UCSD-AML1 (cell line): ENCODE measurements around the gene MDN1.

Experiments
- DNase-seq: peaks from one replicate; lab custom pipeline; 2025; ENCODE audit not compliant: unreplicated experiment; lab: John Stamatoyannopoulos, UW

The MDN1 gene

DNA sequence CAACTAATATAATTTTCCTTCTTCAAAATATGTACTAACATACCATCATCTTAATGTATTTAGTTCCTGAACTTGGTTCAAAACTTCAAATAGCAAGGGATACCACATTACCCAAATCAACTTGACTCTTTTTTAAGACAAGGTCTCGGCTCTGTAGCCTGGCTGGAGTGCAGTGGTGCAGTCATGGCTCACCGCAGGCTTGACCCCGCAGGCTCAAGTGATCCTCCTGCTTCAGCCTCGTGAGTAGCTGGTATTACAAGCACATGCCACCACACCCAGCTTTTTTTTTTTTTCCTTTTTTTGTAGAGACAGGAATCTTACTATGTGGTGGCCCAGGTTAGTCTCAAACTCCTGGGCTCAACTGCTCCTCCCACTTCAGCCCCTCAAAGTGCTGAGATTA, 125.2 kb downstream of the MDN1 start:
- DNase-seq, result no peak

DNA sequence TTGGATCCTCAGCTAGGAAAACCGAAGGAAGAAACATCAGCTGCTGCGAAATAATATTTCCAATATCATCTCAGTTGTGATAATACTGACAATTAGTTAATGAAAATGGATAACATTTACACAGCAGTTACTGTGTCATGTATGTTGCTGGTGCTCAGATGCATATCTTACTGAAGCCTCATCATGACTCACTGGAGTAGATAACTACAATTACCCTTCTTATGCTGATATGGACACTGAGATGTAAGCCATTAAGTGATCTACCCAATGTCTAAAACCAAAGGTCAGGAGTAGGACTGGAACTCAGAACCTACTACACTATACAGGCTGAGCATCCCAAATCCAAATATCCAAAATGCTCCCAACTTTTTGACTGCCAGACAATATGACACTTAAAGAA, 126.4 kb downstream of the MDN1 start:
- DNase-seq, result no peak

DNA sequence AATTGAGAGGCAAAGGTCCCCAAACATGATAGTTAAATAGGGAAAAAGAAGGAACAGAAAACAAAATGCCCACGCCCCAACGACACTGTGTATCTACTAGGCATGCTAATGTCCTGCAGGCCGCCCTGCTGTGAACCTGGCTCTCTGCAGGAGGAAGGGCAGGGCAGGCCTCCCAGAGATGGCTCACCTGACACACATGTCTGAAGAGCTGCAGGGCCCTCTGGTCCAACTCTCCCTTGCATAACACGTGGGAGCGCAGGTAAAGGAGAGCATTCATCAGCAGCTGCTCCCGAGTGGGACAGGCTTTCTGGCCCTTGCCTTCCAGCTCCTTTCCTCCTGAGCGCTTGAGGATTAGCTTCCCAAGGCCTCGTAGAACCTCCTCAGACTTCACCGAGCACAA, 127.3 kb downstream of the MDN1 start:
- DNase-seq, result no peak

DNA sequence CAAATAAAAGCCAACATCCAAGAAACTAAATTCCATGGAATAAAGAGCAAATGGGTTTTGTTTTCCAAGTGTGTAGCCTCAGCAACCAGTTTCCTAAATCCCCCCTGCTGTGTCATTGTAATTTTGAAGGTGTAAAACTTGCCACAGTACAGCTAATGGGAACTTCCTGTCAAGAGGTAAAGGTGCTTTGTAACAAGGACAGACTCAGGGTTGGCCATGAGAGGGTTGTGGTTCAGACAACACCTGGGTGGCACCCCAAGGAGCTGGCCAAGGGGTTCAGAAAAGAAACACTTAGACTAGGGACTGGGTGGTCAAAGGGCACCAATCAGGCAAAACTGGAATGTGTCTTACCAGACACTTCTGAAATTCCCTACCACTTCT, 128.7 kb downstream of the MDN1 start:
- no peak for DNase-seq

DNA sequence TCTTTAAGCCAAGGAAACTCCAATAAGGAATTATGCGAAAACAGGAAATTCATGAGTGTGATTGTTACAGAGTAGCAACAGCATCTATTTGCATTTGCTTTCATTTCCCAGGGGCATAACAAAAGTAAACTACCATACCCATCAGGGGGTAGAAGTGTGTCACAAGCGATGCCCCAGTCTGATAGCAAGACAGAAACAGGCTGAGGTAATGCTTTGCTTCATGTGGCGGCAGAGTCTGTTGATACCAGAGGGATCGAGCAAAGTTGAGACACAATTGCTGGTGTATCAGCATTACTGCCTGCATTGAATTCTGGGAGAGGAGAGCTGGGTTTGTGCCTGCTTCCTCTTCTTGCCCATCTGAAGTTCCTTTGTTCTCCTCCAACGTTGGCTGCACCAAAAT, 129.9 kb downstream of the MDN1 start:
- DNase-seq, result no peak

DNA sequence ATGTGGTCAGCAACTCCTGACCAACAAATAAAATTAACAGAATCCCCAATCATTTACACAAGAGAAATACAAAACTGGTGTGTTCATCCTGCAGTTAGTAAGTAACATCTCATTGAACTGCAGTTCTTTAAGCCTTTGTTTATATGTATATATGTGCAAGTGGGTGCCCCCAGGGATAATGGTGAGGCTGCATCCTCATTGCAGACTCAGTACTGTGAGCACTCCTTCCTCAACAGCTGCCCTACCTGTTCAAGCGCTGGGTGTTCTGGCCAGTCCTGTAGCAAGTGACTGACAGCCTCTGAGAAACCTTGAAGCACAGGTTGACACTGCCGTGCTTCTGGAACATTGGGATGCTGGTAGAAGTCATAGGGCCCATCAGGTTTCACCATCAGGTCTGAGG, 131.3 kb downstream of the MDN1 start:
- DNase-seq, result no peak

DNA sequence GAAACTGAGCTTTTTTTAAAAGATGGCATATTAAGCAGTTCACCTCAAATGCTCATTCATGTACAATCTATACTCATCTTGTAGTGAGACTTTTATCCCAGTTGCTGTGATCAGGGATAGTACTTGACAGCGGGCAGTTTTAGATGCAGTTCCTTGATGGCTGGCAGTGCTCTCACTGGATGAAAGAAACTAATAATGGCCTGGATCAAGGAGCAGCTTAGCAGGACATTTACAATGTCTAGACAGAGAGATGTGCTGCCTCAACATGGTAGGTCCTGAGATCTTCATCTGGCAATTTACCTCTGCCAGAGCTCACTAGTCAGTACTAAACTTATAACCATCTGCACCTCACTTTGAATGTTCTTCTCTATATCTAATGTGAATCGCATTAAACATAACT, 134.3 kb downstream of the MDN1 start:
- DNase-seq, result no peak

DNA sequence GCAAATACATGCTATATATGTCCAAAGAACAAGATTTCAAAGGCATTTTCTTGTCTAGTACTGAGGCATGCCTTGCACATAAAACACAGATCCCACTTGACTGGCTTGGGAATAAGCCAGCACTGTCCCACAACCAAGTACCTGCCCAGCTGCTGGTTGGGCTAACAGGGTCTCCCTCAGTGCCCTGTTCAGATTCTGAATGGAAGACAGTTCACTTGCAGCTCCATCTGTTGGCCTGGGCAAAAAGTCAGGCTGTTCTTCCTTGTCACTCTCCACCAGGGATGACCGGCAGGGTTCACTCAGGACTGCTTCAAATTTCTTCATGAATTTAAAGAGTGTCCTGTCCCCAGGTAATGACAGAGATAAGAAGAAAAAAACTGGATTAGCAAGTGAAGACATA, 136.6 kb downstream of the MDN1 start:
- DNase-seq, result no peak

DNA sequence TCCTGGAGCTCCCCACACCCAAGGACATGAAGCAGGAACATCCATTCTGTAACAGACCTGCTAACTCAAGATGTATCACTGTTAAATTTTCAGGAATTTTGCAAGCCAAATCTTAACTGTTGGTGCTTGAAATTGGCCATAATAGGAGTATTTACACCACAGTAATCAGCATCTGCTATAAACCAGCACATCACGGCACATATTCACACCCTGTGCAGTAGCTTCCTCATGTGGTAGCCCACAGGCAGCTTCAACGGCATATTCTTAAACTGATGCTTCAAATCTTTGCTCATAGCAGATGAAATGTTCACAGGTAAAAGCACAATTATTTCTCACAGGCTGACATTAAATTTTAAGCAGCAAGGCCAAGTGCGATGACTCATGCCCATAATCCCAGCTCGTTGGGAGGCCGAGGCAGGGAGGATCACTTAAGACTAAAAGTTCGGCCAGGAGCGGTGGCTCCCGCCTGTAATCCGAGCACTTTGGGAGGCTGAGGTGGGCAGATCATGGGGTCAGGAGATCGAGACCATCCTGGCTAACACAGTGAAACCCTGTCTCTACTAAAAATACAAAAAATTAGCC, 137.5 kb downstream of the MDN1 start:
- no peak for DNase-seq

DNA sequence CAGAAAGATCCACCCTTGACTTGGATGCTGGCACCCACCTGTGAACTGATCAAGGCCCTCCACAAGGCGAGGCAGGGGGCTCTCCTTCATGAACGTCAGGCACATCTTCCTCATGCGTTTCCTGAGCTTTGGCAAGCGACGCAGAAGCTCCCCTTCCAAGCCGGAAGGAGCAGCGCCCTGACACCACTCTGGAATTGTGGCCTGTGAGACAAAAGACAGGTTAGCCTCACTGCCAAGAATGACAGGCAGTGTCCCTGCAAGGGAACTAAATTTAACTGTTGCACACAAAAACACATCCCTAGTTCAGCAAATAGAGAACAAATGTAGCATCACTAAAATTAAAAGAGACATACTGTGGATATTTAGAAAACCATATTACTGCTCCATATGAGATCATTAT, 139.0 kb downstream of the MDN1 start:
- no peak for DNase-seq

DNA sequence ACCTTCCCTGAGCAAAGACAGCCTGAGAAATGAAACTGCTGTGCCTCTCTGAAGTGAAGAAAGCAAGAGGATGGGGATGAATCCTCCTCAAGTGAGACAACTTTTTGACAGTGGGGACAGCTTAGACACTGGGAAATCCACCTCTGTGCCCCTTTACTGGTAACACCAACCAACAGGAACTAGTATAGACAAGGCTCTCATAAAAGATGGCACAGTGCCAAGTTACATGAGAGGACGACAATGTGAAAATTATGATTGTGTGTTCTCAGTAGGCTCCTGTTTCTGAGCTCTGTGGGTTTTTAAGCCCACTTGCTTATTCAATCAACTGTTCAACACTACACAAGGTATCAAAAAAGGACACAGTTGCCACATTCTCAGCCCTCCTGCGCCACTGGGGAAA, 139.4 kb downstream of the MDN1 start:
- no peak for DNase-seq

DNA sequence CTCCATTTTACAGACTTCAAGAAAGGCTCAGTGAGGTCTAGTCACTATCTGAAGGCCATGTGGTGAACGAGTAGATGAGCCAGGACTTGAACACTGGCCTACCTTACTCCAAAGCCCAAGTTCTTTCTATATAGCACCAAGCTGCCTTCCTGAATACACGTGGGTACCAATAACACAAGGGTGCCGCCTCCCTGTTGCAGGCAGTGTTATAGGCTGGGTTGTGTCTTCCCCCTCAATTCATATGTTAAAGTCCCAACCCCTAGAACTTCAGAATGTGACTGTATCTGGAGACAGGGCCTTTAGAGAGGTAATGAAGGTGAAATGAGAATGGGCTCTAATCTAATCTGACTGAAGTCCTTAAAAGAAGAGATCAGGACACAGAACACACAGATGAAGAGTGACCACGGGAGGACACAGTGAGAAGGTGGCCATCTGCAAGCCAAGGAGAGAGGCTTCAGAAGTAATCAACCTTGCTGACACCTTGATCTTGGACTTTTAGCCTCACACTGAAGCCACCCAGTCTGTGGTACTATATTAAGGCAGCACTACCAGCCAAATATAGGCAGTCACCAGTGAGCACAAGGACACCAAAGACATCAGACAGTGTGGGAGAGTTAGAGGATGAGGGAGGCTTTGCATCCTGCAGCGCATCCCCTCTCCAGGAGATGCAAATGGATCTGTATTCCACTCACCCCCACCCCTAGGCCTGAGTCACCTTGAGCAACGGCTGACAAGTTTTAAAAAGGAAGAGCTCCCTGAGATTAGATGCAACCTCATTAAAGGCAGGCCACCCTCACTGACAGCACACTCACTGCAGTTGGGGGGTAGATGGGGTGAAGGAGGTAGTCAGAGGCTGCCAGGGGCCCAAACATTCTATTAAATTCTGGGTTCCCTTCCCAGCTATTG, 140.1 kb downstream of the MDN1 start:
- no peak for DNase-seq

DNA sequence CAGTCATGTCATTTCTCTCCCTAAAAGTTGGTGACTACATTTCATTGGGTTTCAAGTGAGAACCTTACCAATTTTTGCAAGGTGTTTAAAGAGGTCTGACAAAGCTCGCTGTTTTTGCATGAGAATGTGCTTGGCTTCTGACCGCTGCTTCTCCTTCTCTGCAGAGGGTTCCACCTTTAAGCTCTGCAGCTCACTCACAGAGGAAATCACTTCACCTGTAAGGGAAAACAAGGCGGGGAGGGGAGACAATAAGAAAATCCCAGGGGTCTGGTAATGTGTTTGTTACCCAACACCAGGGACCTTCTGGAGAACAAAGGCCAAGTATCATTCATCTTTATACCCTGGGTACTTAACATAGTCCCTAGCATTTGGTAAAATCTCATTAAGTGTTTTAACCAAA, 141.1 kb downstream of the MDN1 start:
- DNase-seq, result no peak

DNA sequence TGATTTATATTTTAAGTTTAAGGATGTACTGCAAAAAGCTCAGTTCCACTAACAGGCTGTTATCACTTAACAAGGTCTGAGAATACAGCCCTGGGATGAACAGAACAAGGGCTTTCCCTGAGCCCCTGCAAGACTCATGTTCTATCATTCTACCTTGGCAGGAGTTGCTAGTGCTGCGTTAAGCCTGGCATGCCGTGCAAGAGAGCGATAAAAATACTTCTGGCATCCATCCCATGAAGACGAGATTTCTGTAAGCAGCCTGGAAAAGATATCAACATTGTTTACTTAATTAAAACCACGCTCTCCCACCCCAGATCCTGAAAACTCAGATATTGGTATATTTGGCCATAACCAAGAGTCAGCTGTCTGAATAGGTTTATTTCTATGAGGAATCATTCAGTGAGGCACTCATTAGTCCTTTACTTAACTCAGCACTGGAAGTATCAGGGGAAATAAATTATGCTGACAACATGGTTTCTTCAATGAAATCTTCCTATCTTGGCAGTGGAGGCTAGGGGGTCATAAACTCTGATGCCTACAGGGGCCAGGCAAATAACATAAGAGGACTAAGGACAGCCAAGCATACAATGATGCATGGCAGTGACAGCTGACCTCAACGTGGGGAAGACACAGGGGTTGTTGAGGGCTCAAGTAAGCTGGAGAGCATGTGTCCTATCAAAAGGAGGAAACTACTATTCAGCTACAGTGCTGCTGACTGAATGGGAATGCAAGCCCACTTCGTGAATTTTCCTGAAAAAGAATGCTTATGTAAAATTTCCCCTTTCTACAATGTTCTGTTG, 143.4 kb downstream of the MDN1 start:
- no peak for DNase-seq

DNA sequence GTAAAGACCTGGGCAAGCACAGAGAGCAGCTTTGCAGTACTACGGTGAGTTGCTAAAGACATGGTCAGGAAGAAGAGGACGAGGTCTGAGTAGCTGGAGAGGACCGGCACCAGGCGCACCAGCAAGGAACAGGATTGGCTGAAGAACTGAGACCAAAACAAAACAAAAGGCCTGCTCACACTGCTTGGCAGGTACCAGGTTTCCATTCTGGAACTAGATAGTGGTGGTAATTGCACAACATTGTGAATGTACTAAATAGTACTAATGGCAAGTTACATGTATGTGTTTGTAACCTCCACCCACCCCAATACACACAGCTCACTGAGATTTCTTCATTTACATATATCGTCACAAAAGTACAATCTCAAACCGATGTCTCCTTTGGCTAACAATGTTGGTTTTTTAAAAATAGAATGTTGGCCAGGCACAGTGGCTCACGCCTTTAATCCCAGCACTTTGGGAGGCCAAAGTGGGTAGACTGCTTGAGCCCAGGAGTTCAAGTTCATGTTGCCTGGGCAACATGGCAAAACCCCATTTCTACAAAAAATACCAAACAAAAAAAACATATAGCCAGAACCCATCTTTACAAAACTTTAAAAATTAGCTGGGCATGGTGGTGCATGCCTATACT, 148.5 kb downstream of the MDN1 start:
- DNase-seq, result no peak

DNA sequence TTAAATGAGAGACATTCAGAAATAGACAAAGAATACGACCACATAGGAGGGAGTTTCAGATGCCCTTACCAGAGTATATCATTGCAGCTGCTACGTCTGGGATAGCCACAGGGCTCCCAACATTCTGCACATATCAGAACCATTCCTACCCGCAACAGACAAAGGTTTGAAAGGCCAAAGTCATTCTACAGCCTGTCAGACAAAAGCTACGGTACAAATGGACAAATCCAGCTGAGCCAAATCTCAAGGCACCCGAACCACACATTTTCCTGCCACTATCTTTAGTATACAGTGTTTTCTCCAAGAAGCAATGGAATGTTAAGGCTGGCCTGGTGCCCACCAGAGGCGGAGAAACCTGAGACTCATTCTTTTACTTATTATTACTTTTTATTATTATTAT, 150.6 kb downstream of the MDN1 start:
- DNase-seq, result no peak

DNA sequence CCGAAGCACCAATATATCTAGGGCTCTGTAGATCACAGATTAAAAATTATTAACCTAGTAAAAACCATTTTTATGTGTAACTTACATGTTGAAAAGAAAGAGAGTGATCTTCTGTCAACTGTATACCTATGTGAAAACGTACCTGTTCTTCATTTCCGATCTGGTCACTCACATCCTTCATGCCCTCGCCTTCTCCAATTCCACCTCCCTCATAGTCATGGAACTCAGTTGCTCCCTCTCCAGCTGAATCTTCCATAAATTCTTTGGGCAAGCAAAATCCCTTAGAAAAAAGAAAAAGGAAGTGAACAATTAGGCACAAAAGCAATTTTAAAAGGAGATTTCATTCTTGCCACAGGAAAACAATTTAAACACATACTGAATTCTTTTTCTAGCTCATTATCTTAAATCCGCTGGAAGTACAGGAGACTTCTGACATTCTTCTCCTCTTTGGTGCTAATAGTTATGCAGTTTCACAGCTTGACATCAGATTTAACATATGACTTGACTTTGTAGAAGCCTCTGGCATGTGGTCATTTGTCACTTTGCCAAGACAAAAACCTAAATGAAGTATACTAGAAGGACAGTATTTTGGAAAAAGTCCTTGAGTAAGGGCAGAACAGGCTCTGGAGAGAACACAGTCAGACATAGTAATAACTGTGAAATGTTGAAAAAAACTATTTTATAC, 151.6 kb downstream of the MDN1 start:
- DNase-seq, result no peak

DNA sequence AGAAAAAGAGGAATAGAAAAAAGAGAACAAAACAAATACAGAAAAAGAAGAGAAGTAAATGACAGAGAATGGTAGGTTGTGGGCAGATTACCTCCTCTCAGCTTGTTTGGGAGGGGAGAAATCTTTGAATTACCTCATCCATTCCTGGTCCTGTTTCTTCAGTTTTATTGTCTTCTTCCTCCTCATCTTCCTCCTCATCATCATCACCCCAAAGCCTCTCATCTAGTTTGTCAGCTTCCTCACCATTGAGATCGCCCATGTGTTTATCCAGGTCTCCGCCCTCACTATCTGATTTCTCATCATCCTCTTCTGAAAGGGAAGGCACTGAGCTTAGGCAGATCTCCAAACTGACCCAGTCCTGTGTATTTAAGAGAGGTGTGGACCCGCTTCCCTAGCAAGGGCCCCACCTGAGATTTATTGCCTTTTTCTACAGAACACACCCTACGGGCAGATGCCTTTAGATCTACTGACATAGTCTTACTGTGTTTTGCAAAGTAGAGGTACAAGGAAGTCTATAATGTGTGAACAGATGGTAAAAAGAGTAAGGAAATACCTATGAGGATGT, 156.9 kb downstream of the MDN1 start:
- DNase-seq, result no peak

DNA sequence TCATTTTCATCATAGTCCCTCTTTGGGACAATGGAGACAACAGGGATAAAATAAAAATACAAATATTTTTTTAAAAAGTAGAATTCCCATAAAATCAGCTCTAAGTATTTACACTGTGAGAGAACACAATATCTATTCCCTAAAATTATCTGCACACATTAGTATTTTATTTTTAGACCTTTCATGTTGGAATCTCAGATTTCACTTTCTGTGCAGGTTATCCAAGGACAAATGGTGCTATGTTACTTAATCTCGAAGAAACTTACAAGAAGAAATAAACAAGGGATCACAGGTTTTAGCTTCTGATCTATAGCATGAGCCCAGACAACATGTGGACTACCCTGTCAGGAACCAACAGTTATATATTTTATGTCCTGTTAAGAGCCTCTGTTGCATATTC, 158.0 kb downstream of the MDN1 start:
- no peak for DNase-seq

DNA sequence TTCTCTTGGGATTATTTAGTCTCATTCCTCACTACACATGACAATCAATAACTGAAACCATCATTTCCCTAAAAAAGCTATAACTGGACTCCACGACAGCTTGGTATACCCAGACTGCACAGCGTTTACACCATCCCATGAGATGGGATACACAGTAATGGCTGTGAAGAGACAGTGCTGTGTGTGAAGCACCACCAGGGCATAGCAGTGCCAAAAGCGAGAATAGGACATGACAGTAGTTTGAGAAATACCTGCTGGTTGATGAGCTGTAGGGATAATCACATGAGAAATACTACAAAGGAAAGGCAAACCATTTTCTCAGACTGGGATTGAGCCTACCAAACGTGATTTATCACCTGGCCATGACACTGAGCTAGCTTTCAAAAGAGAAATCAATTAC, 158.6 kb downstream of the MDN1 start:
- no peak for DNase-seq
